ENCODE data around the gene VAV2. TPM values are rescaled to one million over a fixed set of nuclear protein-coding genes. Genes with fewer than 3 reads are reported as not detected.
A peak's percentile ranks its signal among the peaks of the same experiment; 100 is the strongest.

The VAV2 gene
- total and polyA plus RNA-seq, 2 of the 4 experiments (the other 2 are of a cell fraction), result 10.8 to 13.4 TPM

DNA sequence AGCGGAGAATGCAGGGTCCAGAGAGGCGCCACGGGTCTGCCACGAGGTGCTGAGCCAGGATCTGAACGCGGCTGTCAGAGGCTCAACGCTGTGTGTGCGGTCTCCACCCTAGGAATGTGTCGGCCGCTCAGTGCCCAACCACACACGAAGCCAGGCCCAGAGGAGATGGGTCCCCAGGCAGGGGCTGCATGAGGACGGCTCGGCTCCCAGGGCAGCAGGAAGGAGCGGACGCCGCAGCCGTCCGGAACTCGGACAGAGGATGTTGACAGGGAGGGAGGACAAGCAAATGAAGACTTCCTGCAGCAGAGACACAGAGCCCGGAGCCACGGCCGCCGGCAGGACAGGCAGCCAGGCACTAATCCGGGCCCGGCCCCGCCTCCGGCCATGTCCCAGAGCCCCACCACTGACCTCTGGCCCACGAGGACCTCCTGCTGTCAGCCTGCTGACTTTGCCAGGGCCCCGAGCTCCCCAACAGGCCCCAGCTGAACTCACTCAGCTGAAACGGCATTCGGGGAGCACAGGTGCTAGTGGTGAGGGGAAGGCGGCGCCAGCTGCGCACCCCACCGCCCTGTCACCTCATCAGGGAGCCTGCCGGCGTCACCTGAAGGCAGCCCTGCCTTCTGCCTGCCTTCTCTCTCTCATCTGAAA lies 12.7 kb downstream of the VAV2 start:
- Histone ChIP-seq H2BK20ac (ENCODE audit: low read depth, low read length) (no peak overlapping the region), H3K56ac (ENCODE audit: extremely low read depth, insufficient read depth, low read length) (no peak overlapping the region), H3K9me1 (ENCODE audit: insufficient read depth, low read length) (peaks cover 15% of the 10 kb centered on the region), H3K9ac (ENCODE audit: low read depth, low read length) (no peak overlapping the region), H2AK9ac (replicated peaks; ENCODE audit: low read depth, low read length, poor library complexity) (peak overlapping the region; percentile 69), H3K4me3 (ENCODE audit: insufficient read depth, low read depth, low read length) (no peak overlapping the region), H2BK15ac (ENCODE audit: low read depth, low read length) (no peak overlapping the region), H2AK5ac (ENCODE audit: low read depth, low read length) (peak overlapping the region; percentile 10; the same call in 1 of the 2 replicates), H2BK5ac (ENCODE audit: low read depth, low read length, poor library complexity, severe bottlenecking) (no peak overlapping the region), H3K36me3 (ENCODE audit: control insufficient read depth, insufficient read depth, low read length) (0 out of 2 replicates have a peak, but pooled peaks cover 1% of the 10 kb centered on the region), H3K79me1 (ENCODE audit: low read depth in 1 of 2, low read length in 2 of 2) (peaks cover 29 to 91% of the 10 kb centered on the region in 2 experiments), H3K27ac (ENCODE audit: insufficient read depth, low read length) (no peak overlapping the region), H3K4me1 (ENCODE audit: control insufficient read depth, insufficient read depth, low read length) (peaks cover 25% of the 10 kb centered on the region), H4K8ac (ENCODE audit: low read depth in 2 of 2, low read length in 2 of 2) (peak overlapping the region in 1 of 2 experiments; percentile 56; a peak in 1 of 4 replicates), H3K23ac (ENCODE audit: low read depth, low read length) (peak overlapping the region; percentile 60), H2AFZ (replicated peaks; ENCODE audit: low read length, poor library complexity) (peak overlapping the region; percentile 87), H3K18ac (ENCODE audit: low read depth, low read length) (no peak overlapping the region), H2BK120ac (ENCODE audit: low read depth, low read length) (0 out of 2 replicates have a peak overlapping the region, but pooled peaks have one; percentile 5), H3K27me3 (ENCODE audit: control insufficient read depth, insufficient read depth, low read length) (no peaks in the 10 kb centered on the region), H4K5ac (ENCODE audit: low read depth, low read length) (no peak overlapping the region), H3K14ac (replicated peaks; ENCODE audit: low read depth, low read length) (peak overlapping the region; percentile 15; the same call in 1 of the 2 replicates), H3K4ac (ENCODE audit: low read depth, low read length) (peak overlapping the region; percentile 41; the same call in 1 of the 2 replicates), H3K9me3 (ENCODE audit: control insufficient read depth, insufficient read depth, low read length) (no peaks in the 10 kb centered on the region), H4K91ac (ENCODE audit: insufficient read depth, low read depth, low read length) (no peak overlapping the region), H3K4me2 (ENCODE audit: low read depth, low read length) (peak overlapping the region; percentile 22), H4K20me1 (ENCODE audit: insufficient read depth, low read length) (peaks cover 97% of the 10 kb centered on the region)
- in situ Hi-C loops (cut with MboI; ENCODE audit: low sequenced_read_pairs), result no loop called here
- intact Hi-C loops (cut with micrococcal nuclease), result no loop called here
- ChIA-PET POLR2A (ENCODE audit: unreplicated experiment) (no interaction called here), CTCF (no interaction called here)
- DNase-seq (peak; percentile 37), ATAC-seq (ENCODE audit: low read depth) (peak; percentile 83)
- dilution Hi-C loops (cut with HindIII; ENCODE audit: low sequenced_read_pairs, unreplicated experiment), result no loop called here
- BruUV-seq (replicated peaks), result no TSS peak
- WGBS, 2 experiments (ENCODE audit: extremely low coverage in 2 of 2, insufficient read length in 1 of 2), result 20% methylated on average over 25 of the region's 37 CpGs; no CpG with 5 or more reads in 1 of the 2 experiments
- no peak for TF ChIP-seq FOS (IDR thresholded peaks at IDR 0.05; ENCODE audit: low read depth, low read length)
- peak; percentile 77; the same call in 1 of the 2 replicates for TF ChIP-seq MXI1 (IDR thresholded peaks at IDR 0.05; ENCODE audit: borderline replicate concordance, low read depth, low read length)
